Endothelial cell (in vitro differentiated cells): ENCODE measurements around the gene GGCT. TPM values are rescaled to one million over a fixed set of nuclear protein-coding genes. Genes with fewer than 3 reads are reported as not detected.

Source experiments
- DNase-seq: peaks from one replicate; pipeline ENCODE4 v3.0.0; 2021; ENCODE audit warnings: low spot score
- H3K27ac Mint-ChIP-seq: one replicate; pipeline ENCODE4 v1.8.0; 2021; ENCODE audit warnings: mixed read lengths, inconsistent platforms; ENCODE audit not compliant: unreplicated experiment
- H3K27me3 Mint-ChIP-seq: one replicate; pipeline ENCODE4 v1.8.0; 2021; ENCODE audit warnings: mild to moderate bottlenecking, moderate library complexity, mixed read lengths, inconsistent platforms; ENCODE audit not compliant: unreplicated experiment
- H3K36me3 Mint-ChIP-seq: one replicate; pipeline ENCODE4 v1.8.0; 2021; ENCODE audit warnings: mild to moderate bottlenecking, low read depth, mixed read lengths, inconsistent platforms; ENCODE audit not compliant: unreplicated experiment
- H3K4me1 Mint-ChIP-seq: one replicate; pipeline ENCODE4 v1.8.0; 2021; ENCODE audit warnings: mild to moderate bottlenecking, mixed read lengths, inconsistent platforms; ENCODE audit not compliant: unreplicated experiment
- H3K4me3 Mint-ChIP-seq: one replicate; pipeline ENCODE4 v1.8.0; 2021; ENCODE audit warnings: mild to moderate bottlenecking, mixed read lengths, inconsistent platforms; ENCODE audit not compliant: unreplicated experiment
- H3K9me3 Mint-ChIP-seq: one replicate; pipeline ENCODE4 v1.8.0; 2021; ENCODE audit warnings: mixed read lengths, inconsistent platforms; ENCODE audit not compliant: unreplicated experiment
- CTCF ChIP-seq: fragments of 200-600 bp; sonication (generic); IDR thresholded peaks from one replicate; pipeline ENCODE4 v1.5.0; 2021; ENCODE audit warnings: antibody characterized with exemption; ENCODE audit not compliant: unreplicated experiment
- total RNA-seq: library from RNA; stranded (reverse); fragmentation: NEBNext Ultra II Directional; extraction: Animal tissue kit (Norgen Biotek cat#: 25700); gene quantifications from one replicate; pipeline ENCODE4 v1.2.1, GENCODE V29; 2021; ENCODE audit not compliant: unreplicated experiment

Gene GGCT
- total RNA-seq, 1 donor from 2014 or later = 34.0 TPM

- Mint-ChIP-seq H3K27me3 (peaks cover 4% of the 10 kb centered on the region), H3K36me3 (peaks cover 10% of the 10 kb centered on the region), H3K4me3 (peak overlapping the region; percentile 5), H3K4me1 (peaks cover 70% of the 10 kb centered on the region), H3K27ac (peak overlapping the region; percentile 68), H3K9me3 (no peaks in the 10 kb centered on the region)
- no peak for DNase-seq
- TF ChIP-seq CTCF = no peak
Observed at GRCh38 chr7:30472081-30472783, 32.4 kb downstream of the GGCT start.

- Mint-ChIP-seq H3K27me3 (peaks cover 2% of the 10 kb centered on the region), H3K27ac (no peak overlapping the region), H3K4me1 (peaks cover 60% of the 10 kb centered on the region), H3K9me3 (no peaks in the 10 kb centered on the region), H3K36me3 (peaks cover 10% of the 10 kb centered on the region), H3K4me3 (no peak overlapping the region)
- DNase-seq = no peak
- TF ChIP-seq CTCF = no peak
Observed at GRCh38 chr7:30471205-30471604, 33.4 kb downstream of the GGCT start.

- TF ChIP-seq CTCF = no peak
- no peak for DNase-seq
- no peak overlapping the region for H3K4me3 Mint-ChIP-seq
- no peaks in the 10 kb centered on the region for H3K9me3 Mint-ChIP-seq
- peak overlapping the region; percentile 74 for H3K27ac Mint-ChIP-seq
- peaks cover 56% of the 10 kb centered on the region for H3K4me1 Mint-ChIP-seq
- peaks cover 1% of the 10 kb centered on the region for H3K27me3 Mint-ChIP-seq
- peaks cover 6% of the 10 kb centered on the region for H3K36me3 Mint-ChIP-seq
Observed at GRCh38 chr7:30470771-30471170, 33.9 kb downstream of the GGCT start.

GRCh38 chr7:30470163-30470770 is 34.4 kb downstream of the GGCT start:
- DNase-seq = no peak
- no peak for TF ChIP-seq CTCF
- no peak overlapping the region for H3K4me3 Mint-ChIP-seq
- H3K27me3 Mint-ChIP-seq = peaks cover 1% of the 10 kb centered on the region
- H3K27ac Mint-ChIP-seq = peak overlapping the region; percentile 74
- peaks cover 54% of the 10 kb centered on the region for H3K4me1 Mint-ChIP-seq
- peaks cover 5% of the 10 kb centered on the region for H3K36me3 Mint-ChIP-seq
- H3K9me3 Mint-ChIP-seq = no peaks in the 10 kb centered on the region

- Mint-ChIP-seq H3K4me3 (no peak overlapping the region), H3K27ac (peak overlapping the region; percentile 74), H3K27me3 (peaks cover 1% of the 10 kb centered on the region), H3K4me1 (peaks cover 50% of the 10 kb centered on the region), H3K36me3 (peaks cover 5% of the 10 kb centered on the region), H3K9me3 (no peaks in the 10 kb centered on the region)
- TF ChIP-seq CTCF = no peak
- DNase-seq = peak; percentile 56
Observed at GRCh38 chr7:30469303-30469702, 35.3 kb downstream of the GGCT start.
